ENCODE results near the gene ASCL2. TPM values are rescaled to one million over a fixed set of nuclear protein-coding genes. Genes with fewer than 3 reads are reported as not detected.

The ASCL2 gene
- total and polyA plus RNA-seq, 7 experiments from 2014 or later, result 0.32 to 2.1 (median 0.45) TPM; not detected in 3

DNA sequence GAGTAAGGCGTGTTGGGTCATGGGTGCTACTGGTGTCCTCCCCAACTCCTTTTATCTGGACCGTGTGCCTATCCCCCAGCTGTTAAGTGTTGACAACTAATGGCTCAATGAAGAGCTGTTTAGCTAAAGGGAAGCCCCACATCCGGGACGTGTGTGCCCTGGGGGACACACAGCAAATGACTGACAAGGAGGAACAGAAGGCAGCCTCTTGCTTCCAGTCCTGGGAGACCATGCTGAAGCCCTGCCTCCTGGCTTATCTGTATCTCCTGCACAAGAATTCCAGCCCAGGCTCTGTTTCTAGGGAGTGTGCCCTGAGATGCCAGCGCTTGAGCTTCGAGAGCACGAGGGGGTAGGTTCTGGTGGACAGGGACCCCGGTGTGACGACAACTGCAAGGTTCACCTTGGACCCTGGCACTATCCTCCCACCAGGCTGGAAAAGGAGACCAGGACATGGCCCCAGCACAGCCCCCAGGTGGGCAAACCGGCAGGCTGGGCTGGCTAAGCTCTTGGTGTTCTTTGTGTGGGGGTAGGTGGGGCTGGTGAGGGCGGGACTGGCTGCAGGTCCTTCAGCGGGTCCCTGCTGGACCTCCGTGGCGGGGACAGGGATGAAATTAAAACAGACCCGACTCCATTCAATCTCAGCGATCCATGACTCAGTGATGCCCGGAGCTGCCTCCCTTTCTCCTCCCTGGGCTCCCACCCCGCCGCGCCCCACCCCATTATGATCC, 21.0 kb downstream of the ASCL2 start:
- no peak overlapping the region for H3K27ac ChIP-seq (ENCODE audit: low read depth, low read length)
- H3K27me3 ChIP-seq (ENCODE audit: control insufficient read depth in 2 of 2, insufficient read depth in 2 of 2, low read length in 2 of 2), result no peaks in the 10 kb centered on the region
- intact Hi-C loops (cut with micrococcal nuclease), result no loop called here
- Mint-ChIP-seq H3K4me1 (no peaks in the 10 kb centered on the region), H3K4me3 (no peak overlapping the region), H3K9me3 (peaks cover 0 to 6% (median 0%) of the 10 kb centered on the region in 11 donors), H3K36me3 (peaks cover 0 to 4% (median 0%) of the 10 kb centered on the region in 5 donors), H3K27me3 (peaks cover 0 to 11% (median 0%) of the 10 kb centered on the region in 5 donors), H3K27ac (no peak overlapping the region)
- no peaks in the 10 kb centered on the region for H3K36me3 ChIP-seq (ENCODE audit: control insufficient read depth in 2 of 3, insufficient read depth in 3 of 3, low read length in 3 of 3)
- ATAC-seq (no peak), DNase-seq (no peak)
- H3K4me1 ChIP-seq (ENCODE audit: control insufficient read depth in 2 of 2, insufficient read depth in 2 of 2, low read length in 2 of 2), result no peaks in the 10 kb centered on the region
- no peaks in the 10 kb centered on the region for H3K9me3 ChIP-seq (ENCODE audit: control insufficient read depth in 2 of 3, low read length in 3 of 3)
- H3K4me3 ChIP-seq (ENCODE audit: low read length), result no peak overlapping the region
- POLR2A ChIA-PET, result no interaction called here
- CTCF ChIA-PET, result no interaction called here

GRCh38 chr11:2248762-2249161, 21.6 kb downstream of the ASCL2 start:
- Histone ChIP-seq H3K27ac (ENCODE audit: low read depth, low read length) (no peak overlapping the region), H3K9me3 (ENCODE audit: control insufficient read depth in 2 of 3, low read length in 3 of 3) (no peaks in the 10 kb centered on the region), H3K4me3 (ENCODE audit: low read length) (no peak overlapping the region), H3K4me1 (ENCODE audit: control insufficient read depth in 2 of 2, insufficient read depth in 2 of 2, low read length in 2 of 2) (no peaks in the 10 kb centered on the region), H3K27me3 (ENCODE audit: control insufficient read depth in 2 of 2, insufficient read depth in 2 of 2, low read length in 2 of 2) (no peaks in the 10 kb centered on the region), H3K36me3 (ENCODE audit: control insufficient read depth in 2 of 3, insufficient read depth in 3 of 3, low read length in 3 of 3) (no peaks in the 10 kb centered on the region)
- H3K27ac Mint-ChIP-seq, result no peak overlapping the region
- CTCF ChIA-PET, result no interaction called here
- POLR2A ChIA-PET, result no interaction called here
- H3K9me3 Mint-ChIP-seq, result peaks cover 0 to 5% (median 0%) of the 10 kb centered on the region in 11 donors
- no peak for DNase-seq
- no peaks in the 10 kb centered on the region for H3K4me1 Mint-ChIP-seq
- no peak overlapping the region for H3K4me3 Mint-ChIP-seq
- H3K36me3 Mint-ChIP-seq, result peaks cover 0 to 4% (median 0%) of the 10 kb centered on the region in 5 donors
- peaks cover 0 to 15% (median 0%) of the 10 kb centered on the region in 5 donors for H3K27me3 Mint-ChIP-seq
- ATAC-seq, result no peak
- intact Hi-C loops (cut with micrococcal nuclease), result no loop called here

GRCh38 chr11:2248242-2248641, 22.1 kb downstream of the ASCL2 start:
- no peak overlapping the region for H3K4me3 ChIP-seq (ENCODE audit: low read length)
- intact Hi-C loops (cut with micrococcal nuclease), result no loop called here
- no peak overlapping the region for H3K27ac ChIP-seq (ENCODE audit: low read depth, low read length)
- no peak for ATAC-seq
- H3K27ac Mint-ChIP-seq, result no peak overlapping the region
- H3K9me3 ChIP-seq (ENCODE audit: control insufficient read depth in 2 of 3, low read length in 3 of 3), result no peaks in the 10 kb centered on the region
- no peaks in the 10 kb centered on the region for H3K27me3 ChIP-seq (ENCODE audit: control insufficient read depth in 2 of 2, insufficient read depth in 2 of 2, low read length in 2 of 2)
- peaks cover 0 to 17% (median 0%) of the 10 kb centered on the region in 5 donors for H3K27me3 Mint-ChIP-seq
- H3K4me1 ChIP-seq (ENCODE audit: control insufficient read depth in 2 of 2, insufficient read depth in 2 of 2, low read length in 2 of 2), result no peaks in the 10 kb centered on the region
- ChIA-PET CTCF (no interaction called here), POLR2A (no interaction called here)
- DNase-seq, result no peak
- no peaks in the 10 kb centered on the region for H3K36me3 ChIP-seq (ENCODE audit: control insufficient read depth in 2 of 3, insufficient read depth in 3 of 3, low read length in 3 of 3)
- peaks cover 0 to 1% (median 0%) of the 10 kb centered on the region in 11 donors for H3K9me3 Mint-ChIP-seq
- H3K4me1 Mint-ChIP-seq, result no peaks in the 10 kb centered on the region
- H3K4me3 Mint-ChIP-seq, result no peak overlapping the region
- H3K36me3 Mint-ChIP-seq, result peaks cover 0 to 4% (median 0%) of the 10 kb centered on the region in 5 donors

DNA sequence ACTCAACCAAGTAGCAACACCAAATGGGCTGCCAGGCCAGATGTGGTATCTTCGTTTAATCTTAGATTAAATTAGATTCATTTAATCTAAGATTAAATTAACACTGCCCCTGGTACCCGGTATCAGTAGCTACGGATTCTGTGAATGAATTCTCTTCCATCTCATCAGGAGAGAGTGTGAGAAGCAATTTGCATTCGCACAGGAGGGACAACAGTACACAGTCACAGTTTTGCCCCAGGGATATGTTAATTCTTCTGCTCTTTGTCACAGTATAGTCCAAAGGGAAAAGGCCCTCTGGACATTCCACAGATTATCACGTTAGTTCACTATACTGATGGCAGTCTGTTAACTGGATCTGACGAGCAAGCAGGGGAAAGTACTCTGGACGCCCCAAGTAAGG, 22.9 kb downstream of the ASCL2 start:
- H3K4me3 ChIP-seq (ENCODE audit: low read length), result no peak overlapping the region
- H3K4me1 Mint-ChIP-seq, result no peaks in the 10 kb centered on the region
- no peak overlapping the region for H3K27ac ChIP-seq (ENCODE audit: low read depth, low read length)
- no peaks in the 10 kb centered on the region for H3K9me3 ChIP-seq (ENCODE audit: control insufficient read depth in 2 of 3, low read length in 3 of 3)
- H3K4me1 ChIP-seq (ENCODE audit: control insufficient read depth in 2 of 2, insufficient read depth in 2 of 2, low read length in 2 of 2), result no peaks in the 10 kb centered on the region
- no peaks in the 10 kb centered on the region for H3K36me3 ChIP-seq (ENCODE audit: control insufficient read depth in 2 of 3, insufficient read depth in 3 of 3, low read length in 3 of 3)
- ATAC-seq, result no peak
- H3K9me3 Mint-ChIP-seq, result peaks cover 0 to 5% (median 1%) of the 10 kb centered on the region in 11 donors
- peaks cover 0 to 4% (median 0%) of the 10 kb centered on the region in 5 donors for H3K36me3 Mint-ChIP-seq
- ChIA-PET POLR2A (no interaction called here), CTCF (interaction anchor here (0.6 kb wide), 1 partner anchor 1821 kb away, joined by 3 read pairs; no protein-coding TSS in a partner anchor)
- no peak overlapping the region for H3K4me3 Mint-ChIP-seq
- intact Hi-C loops (cut with micrococcal nuclease), result no loop called here
- no peaks in the 10 kb centered on the region for H3K27me3 ChIP-seq (ENCODE audit: control insufficient read depth in 2 of 2, insufficient read depth in 2 of 2, low read length in 2 of 2)
- H3K27ac Mint-ChIP-seq, result no peak overlapping the region
- DNase-seq, result no peak
- peaks cover 0 to 24% (median 0%) of the 10 kb centered on the region in 5 donors for H3K27me3 Mint-ChIP-seq

DNA sequence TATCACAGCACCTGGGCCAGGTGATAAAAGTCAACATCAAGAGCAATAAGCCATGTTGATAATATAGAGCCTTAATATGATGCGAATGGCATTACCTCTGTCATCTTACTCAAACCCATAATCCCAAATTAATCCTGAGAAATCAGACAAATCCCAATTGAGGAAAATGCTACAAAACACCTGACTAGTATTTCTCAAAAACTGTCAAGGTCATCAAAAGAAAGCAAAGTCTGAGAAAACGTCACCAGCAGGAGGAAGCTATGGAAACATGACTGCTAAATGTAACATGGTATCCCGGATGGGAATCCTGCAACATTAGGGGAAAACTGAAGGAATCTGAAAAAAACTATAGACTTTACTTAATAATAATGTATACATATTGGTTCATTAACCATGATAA, 29.6 kb downstream of the ASCL2 start:
- Histone ChIP-seq H3K27ac (ENCODE audit: low read depth, low read length) (no peak overlapping the region), H3K9me3 (ENCODE audit: control insufficient read depth in 2 of 3, low read length in 3 of 3) (peaks cover 0 to 6% (median 0%) of the 10 kb centered on the region in 3 experiments), H3K36me3 (ENCODE audit: control insufficient read depth in 2 of 3, insufficient read depth in 3 of 3, low read length in 3 of 3) (no peaks in the 10 kb centered on the region), H3K4me3 (ENCODE audit: low read length) (no peak overlapping the region), H3K4me1 (ENCODE audit: control insufficient read depth in 2 of 2, insufficient read depth in 2 of 2, low read length in 2 of 2) (no peaks in the 10 kb centered on the region), H3K27me3 (ENCODE audit: control insufficient read depth in 2 of 2, insufficient read depth in 2 of 2, low read length in 2 of 2) (no peaks in the 10 kb centered on the region)
- H3K27ac Mint-ChIP-seq, result no peak overlapping the region
- peaks cover 0 to 18% (median 4%) of the 10 kb centered on the region in 11 donors for H3K9me3 Mint-ChIP-seq
- H3K4me3 Mint-ChIP-seq, result no peak overlapping the region
- ChIA-PET POLR2A (no interaction called here), CTCF (no interaction called here)
- intact Hi-C loops (cut with micrococcal nuclease), result loop anchor here in 1 of 2 donors (5.0 kb wide), 1 partner anchor 44 kb away; no protein-coding TSS in a partner anchor
- H3K27me3 Mint-ChIP-seq, result peaks cover 0 to 32% (median 0%) of the 10 kb centered on the region in 5 donors
- no peak for ATAC-seq
- DNase-seq, result no peak
- H3K36me3 Mint-ChIP-seq, result peaks cover 0 to 3% (median 0%) of the 10 kb centered on the region in 5 donors
- H3K4me1 Mint-ChIP-seq, result no peaks in the 10 kb centered on the region

DNA sequence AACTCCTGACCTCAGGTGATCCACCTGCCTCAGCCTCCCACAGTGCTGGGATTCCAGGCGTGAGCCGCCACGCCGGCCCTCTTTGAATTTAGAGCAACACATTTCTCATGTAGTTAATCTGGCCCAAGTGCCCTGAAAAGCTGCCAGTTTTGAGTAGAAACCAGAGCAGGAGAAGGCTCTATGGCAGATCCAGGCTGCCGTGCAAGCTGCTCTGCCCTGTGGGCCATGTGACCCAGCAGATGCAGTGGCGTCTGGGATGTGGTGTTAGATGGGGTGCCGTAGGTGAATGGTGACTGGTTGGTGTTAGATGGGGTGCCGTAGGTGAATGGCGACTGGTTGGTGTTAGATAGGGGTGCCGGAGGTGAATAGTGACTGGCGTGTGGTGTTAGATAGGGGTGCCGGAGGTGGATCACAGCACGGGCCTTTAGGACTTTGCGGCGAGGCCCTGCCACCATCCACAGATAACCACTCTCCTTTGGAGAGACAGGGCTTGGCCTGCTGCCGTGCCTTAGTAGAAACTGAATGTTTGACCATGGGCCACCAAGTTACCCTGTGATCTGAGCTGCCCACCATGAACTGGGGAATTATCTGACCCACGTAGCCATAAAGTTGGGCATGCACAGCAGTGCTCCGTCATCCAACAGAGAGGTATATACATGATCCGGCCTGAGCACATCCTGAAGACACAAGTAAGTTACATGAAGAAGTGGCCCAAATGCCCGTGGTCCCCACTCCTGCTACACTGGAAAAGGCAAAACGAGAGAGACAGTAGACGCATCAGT, 32.7 kb downstream of the ASCL2 start:
- Histone ChIP-seq H3K27me3 (ENCODE audit: control insufficient read depth in 2 of 2, insufficient read depth in 2 of 2, low read length in 2 of 2) (no peaks in the 10 kb centered on the region), H3K4me1 (ENCODE audit: control insufficient read depth in 2 of 2, insufficient read depth in 2 of 2, low read length in 2 of 2) (no peaks in the 10 kb centered on the region), H3K9me3 (ENCODE audit: control insufficient read depth in 2 of 3, low read length in 3 of 3) (peaks cover 0 to 6% (median 0%) of the 10 kb centered on the region in 3 experiments), H3K36me3 (ENCODE audit: control insufficient read depth in 2 of 3, insufficient read depth in 3 of 3, low read length in 3 of 3) (no peaks in the 10 kb centered on the region), H3K4me3 (ENCODE audit: low read length) (no peak overlapping the region), H3K27ac (ENCODE audit: low read depth, low read length) (no peak overlapping the region)
- H3K36me3 Mint-ChIP-seq, result peaks cover 0 to 3% (median 0%) of the 10 kb centered on the region in 5 donors
- intact Hi-C loops (cut with micrococcal nuclease), result no loop called here
- no peak for DNase-seq
- no peak for ATAC-seq
- H3K27me3 Mint-ChIP-seq, result peaks cover 0 to 16% (median 0%) of the 10 kb centered on the region in 5 donors
- H3K9me3 Mint-ChIP-seq, result peaks cover 0 to 17% (median 4%) of the 10 kb centered on the region in 11 donors
- POLR2A ChIA-PET, result no interaction called here
- H3K4me3 Mint-ChIP-seq, result no peak overlapping the region
- H3K4me1 Mint-ChIP-seq, result no peaks in the 10 kb centered on the region
- CTCF ChIA-PET, result no interaction called here
- H3K27ac Mint-ChIP-seq, result no peak overlapping the region
